GM23248 (cell line): ENCODE results near the gene CEL.

ENCODE experiments used
- EZH2 ChIP-seq: fragments of 200-600 bp; sonication (generic); IDR thresholded peaks from 2 replicates; pipeline ENCODE4 v1.6.1; 2018; ENCODE audit warnings: antibody characterized with exemption, mild to moderate bottlenecking; ENCODE audit not compliant: insufficient read depth, poor library complexity, severe bottlenecking
- EZH2phosphoT487 ChIP-seq: fragments of 200-600 bp; sonication (generic); IDR thresholded peaks from 2 replicates; pipeline ENCODE4 v1.6.1; 2018; ENCODE audit warnings: antibody characterized with exemption, moderate library complexity, mild to moderate bottlenecking, low read depth; ENCODE audit not compliant: insufficient read depth

DNA sequence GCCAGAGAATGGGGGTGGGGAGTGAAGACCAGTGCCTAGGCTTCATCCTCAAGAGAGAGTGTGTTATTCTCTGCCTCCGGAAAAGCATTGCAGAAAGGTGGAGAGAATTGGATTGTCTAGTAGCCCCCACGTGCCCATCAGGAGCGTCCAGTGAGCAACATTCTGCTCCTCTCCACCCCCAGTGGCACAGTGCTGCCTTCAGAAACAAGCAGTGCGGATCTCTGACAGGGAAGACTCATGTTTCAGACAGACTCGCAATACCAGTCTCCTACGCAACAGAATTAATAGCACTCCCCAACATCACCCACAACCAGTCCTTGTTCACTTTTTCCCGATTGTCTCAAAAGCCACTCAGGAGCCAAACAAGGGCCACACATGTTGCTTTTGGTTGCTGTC, 14.9 kb upstream of the CEL start:
- TF ChIP-seq EZH2 = no peak
- TF ChIP-seq EZH2phosphoT487 = no peak
